ENCODE data around the gene TSPO2.

DNA sequence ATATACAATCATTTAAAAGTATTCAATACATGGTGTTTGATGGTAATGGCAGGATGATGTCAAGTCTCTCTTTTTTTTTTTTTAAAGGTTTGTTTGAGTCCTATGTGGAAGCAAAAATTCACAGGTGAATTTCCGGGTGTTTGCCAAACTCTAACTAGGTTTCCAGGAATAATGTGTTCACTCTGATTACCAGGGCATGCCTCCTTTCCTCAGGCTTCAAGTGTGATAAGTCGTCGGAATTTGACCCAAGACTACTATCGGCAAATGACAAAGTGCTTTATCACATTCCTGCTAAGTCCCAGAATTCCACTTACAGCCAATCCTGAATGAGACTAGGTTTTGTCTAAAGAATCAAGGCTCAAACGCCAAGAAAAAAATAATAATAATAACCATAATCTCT, 22.6 kb downstream of the TSPO2 start:
- TF ChIP-seq CTCF (IDR thresholded peaks at IDR 0.05), result no peak
- TF ChIP-seq POLR2A (IDR thresholded peaks at IDR 0.05), result no peak

Data from testis (tissue), 2 donors.